ENCODE results near the gene ETV6. TPM values are rescaled to one million over a fixed set of nuclear protein-coding genes. Genes with fewer than 3 reads are reported as not detected.

Gene ETV6
- total and polyA plus RNA-seq, 2 of the 8 experiments (the other 6 are each of a cell fraction or from before 2014, with no cell fraction given): 5.5 to 23.9 TPM

- no peak for TF ChIP-seq CBX5 (IDR thresholded peaks at IDR 0.05; ENCODE audit: low read depth, low read length)
Observed at GRCh38 chr12:11771895-11772502, 122.5 kb downstream of the ETV6 start (continued).

All from H1 (cell line).